Upper lobe of left lung (tissue), 6 donors: Measurements from ENCODE around the gene MMP7. TPM values are rescaled to one million over a fixed set of nuclear protein-coding genes. Genes with fewer than 3 reads are reported as not detected.

Experiments used
- ATAC-seq, 2 donors: fragments of 200-7000 bp; cut with Tn5 transposase; one replicate each; pipeline ENCODE4 v1.9.1; 2022; ENCODE audit warnings: mild to moderate bottlenecking in 2 of 2, moderate library complexity in 2 of 2; ENCODE audit not compliant: low FRiP score in 2 of 2
- DNase-seq, 2 donors: peaks; one replicate each; pipeline ENCODE4 v3.0.0-alpha.2; 2019 to 2020
- H3K27ac ChIP-seq, 4 donors: fragments of 200-600 bp; sonication (generic); one replicate each; pipeline ENCODE4 v1.5.1; 2016 to 2019
- H3K27me3 ChIP-seq, 4 donors: fragments of 200-600 bp; sonication (generic); one replicate each; pipeline ENCODE4 v1.5.1; 2017 to 2019
- H3K36me3 ChIP-seq, 4 donors: fragments of 200-600 bp; sonication (generic); one replicate each; pipeline ENCODE4 v1.5.1; 2016 to 2019
- H3K4me1 ChIP-seq, 4 donors: fragments of 200-600 bp; sonication (generic); one replicate each; pipeline ENCODE4 v1.5.1; 2018 to 2019
- H3K4me3 ChIP-seq, 4 donors: fragments of 200-600 bp; sonication (generic); one replicate each; pipeline ENCODE4 v1.5.1; 2017 to 2019; ENCODE audit warnings: mild to moderate bottlenecking in 2 of 4, moderate library complexity in 1 of 4
- H3K9me3 ChIP-seq, 4 donors: fragments of 200-600 bp; sonication (generic); one replicate each; pipeline ENCODE4 v1.5.1; 2018 to 2019
- CTCF ChIP-seq, 6 experiments: fragments of 450-650 bp in 4 of 6; fragments of 200-600 bp in 2 of 6; sonication (generic) in 2 of 6; IDR thresholded peaks; one replicate each; pipeline ENCODE4 v1.5.1; 2016 to 2019; ENCODE audit warnings: antibody characterized with exemption in 6 of 6
- EP300 ChIP-seq, 4 donors: sonication (generic); formaldehyde crosslinking; IDR thresholded peaks; one replicate each; pipeline ENCODE4 v1.5.1; 2017; ENCODE audit warnings: antibody characterized with exemption in 4 of 4, control low read depth in 2 of 4
- POLR2A ChIP-seq, 4 donors: fragments of 450-650 bp; IDR thresholded peaks; one replicate each; pipeline ENCODE4 v1.5.1; 2016 to 2017; ENCODE audit warnings: antibody characterized with exemption in 4 of 4, mild to moderate bottlenecking in 2 of 4
- POLR2AphosphoS5 ChIP-seq, 2 donors: sonication (generic); formaldehyde crosslinking; IDR thresholded peaks; one replicate each; pipeline ENCODE4 v1.5.1; 2017; ENCODE audit warnings: antibody characterized with exemption in 2 of 2
- WGBS, 2 donors: methylation state at CpG; one replicate each; pipeline ENCODE4 v1.1.5; 2017 to 2018; 5-methylcytosine and 5-hydroxymethylcytosine counted together
- total RNA-seq, 6 donors: library from RNA; depleted of rRNA in 4 of 6; stranded (reverse); fragments of >200 nt in 4 of 6; gene quantifications; one replicate each; pipeline versions ENCODE4 v1.1.0 to v1.2.1, GENCODE V29; 2016 to 2021
- donor health status: DM: no; HTN: no; CAD: no; lungs with moderate emphysema.
- donor health status: DM: no; HTN: yes; CAD: no; lungs with severe emphysema.

The MMP7 gene
- total RNA-seq, 6 donors from 2014 or later, result 2.4 to 66.5 (median 16.2) TPM

DNA sequence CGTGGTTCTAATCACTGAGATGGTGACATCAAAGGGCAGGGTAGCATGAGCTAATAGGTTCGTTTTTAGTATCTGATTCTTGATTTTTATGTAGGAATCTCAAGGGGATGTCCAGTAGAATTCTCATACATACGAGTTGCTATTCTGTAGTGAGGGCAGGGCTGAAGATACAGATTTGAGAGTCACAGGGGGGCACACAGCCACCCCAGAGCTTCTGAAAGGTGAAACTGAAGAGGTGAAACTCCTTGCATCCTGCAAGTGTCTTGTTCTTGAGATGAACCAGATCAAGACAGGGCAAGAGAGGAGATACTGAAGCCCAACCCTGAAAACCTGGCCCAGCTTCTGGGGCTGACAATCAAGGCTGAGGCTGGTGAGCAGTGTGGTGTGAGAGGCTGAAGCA is 42.3 kb downstream of the MMP7 start:
- DNase-seq, result no peak
- Histone ChIP-seq H3K4me3 (no peak overlapping the region), H3K27ac (no peak overlapping the region), H3K9me3 (no peaks in the 10 kb centered on the region), H3K36me3 (no peaks in the 10 kb centered on the region), H3K4me1 (no peaks in the 10 kb centered on the region), H3K27me3 (no peaks in the 10 kb centered on the region)
- TF ChIP-seq POLR2A (IDR thresholded peaks at IDR 0.05) (no peak), EP300 (IDR thresholded peaks at IDR 0.05) (no peak), POLR2AphosphoS5 (IDR thresholded peaks at IDR 0.05) (no peak), CTCF (IDR thresholded peaks at IDR 0.05) (no peak)
- ATAC-seq, result no peak
- WGBS, 2 donors, result 83 to 84% methylated on average over 3 of the region's 3 CpGs

DNA sequence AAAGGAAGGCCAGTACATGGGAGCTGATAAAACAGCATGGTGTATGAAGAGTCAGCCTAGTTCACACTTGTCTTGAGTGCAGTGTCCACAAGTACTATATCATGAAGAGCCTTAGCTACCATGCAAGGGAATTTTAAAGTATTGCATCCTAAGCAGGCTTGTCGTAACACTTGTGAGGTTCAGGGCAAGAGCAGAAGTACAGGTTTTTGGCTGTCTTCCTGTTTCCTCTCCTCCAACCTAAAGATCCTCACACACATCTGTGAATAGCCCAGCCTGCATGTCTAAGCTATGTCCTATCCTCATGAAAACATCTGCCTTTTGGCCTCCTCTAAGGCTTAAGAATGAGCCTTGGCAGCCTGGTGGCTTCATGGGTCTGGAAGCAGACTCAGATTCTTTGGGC is 43.3 kb downstream of the MMP7 start:
- no peak for DNase-seq
- ATAC-seq, result no peak
- no peaks in the 10 kb centered on the region for H3K36me3 ChIP-seq
- H3K4me3 ChIP-seq, result no peak overlapping the region
- H3K27ac ChIP-seq, result no peak overlapping the region
- 0 to 78% methylated on average over 1 of the region's 1 CpG for WGBS, 2 donors
- no peaks in the 10 kb centered on the region for H3K4me1 ChIP-seq
- H3K27me3 ChIP-seq, result no peaks in the 10 kb centered on the region
- TF ChIP-seq CTCF (IDR thresholded peaks at IDR 0.05) (no peak), POLR2AphosphoS5 (IDR thresholded peaks at IDR 0.05) (no peak), EP300 (IDR thresholded peaks at IDR 0.05) (no peak), POLR2A (IDR thresholded peaks at IDR 0.05) (no peak)
- no peaks in the 10 kb centered on the region for H3K9me3 ChIP-seq

- TF ChIP-seq POLR2AphosphoS5 (IDR thresholded peaks at IDR 0.05), result no peak
- TF ChIP-seq POLR2A (IDR thresholded peaks at IDR 0.05), result no peak
- TF ChIP-seq CTCF (IDR thresholded peaks at IDR 0.05), result no peak
- TF ChIP-seq EP300 (IDR thresholded peaks at IDR 0.05), result no peak
- no peaks in the 10 kb centered on the region for H3K27me3 ChIP-seq
- H3K4me3 ChIP-seq, result no peak overlapping the region
- WGBS, 2 donors, result 87 to 96% methylated on average over 2 of the region's 2 CpGs
- H3K27ac ChIP-seq, result no peak overlapping the region
- no peak for ATAC-seq
- H3K4me1 ChIP-seq, result no peaks in the 10 kb centered on the region
- H3K36me3 ChIP-seq, result no peaks in the 10 kb centered on the region
- DNase-seq, result no peak
- no peaks in the 10 kb centered on the region for H3K9me3 ChIP-seq
Observed at GRCh38 chr11:102486584-102486983, 44.0 kb downstream of the MMP7 start.

GRCh38 chr11:102485095-102485722 is 45.3 kb downstream of the MMP7 start:
- Histone ChIP-seq H3K27ac (no peak overlapping the region), H3K27me3 (no peaks in the 10 kb centered on the region), H3K4me1 (no peaks in the 10 kb centered on the region), H3K9me3 (no peaks in the 10 kb centered on the region), H3K4me3 (no peak overlapping the region), H3K36me3 (no peaks in the 10 kb centered on the region)
- ATAC-seq (no peak), DNase-seq (no peak)
- WGBS, 2 donors, result 90% methylated on average over 2 of the region's 2 CpGs
- TF ChIP-seq CTCF (IDR thresholded peaks at IDR 0.05), result no peak
- TF ChIP-seq EP300 (IDR thresholded peaks at IDR 0.05), result no peak
- TF ChIP-seq POLR2AphosphoS5 (IDR thresholded peaks at IDR 0.05), result no peak

- H3K9me3 ChIP-seq, result no peaks in the 10 kb centered on the region
- DNase-seq (no peak), ATAC-seq (no peak)
- no peak overlapping the region for H3K4me3 ChIP-seq
- H3K27ac ChIP-seq, result no peak overlapping the region
- no peaks in the 10 kb centered on the region for H3K36me3 ChIP-seq
- no peaks in the 10 kb centered on the region for H3K27me3 ChIP-seq
- TF ChIP-seq POLR2A (IDR thresholded peaks at IDR 0.05) (no peak), EP300 (IDR thresholded peaks at IDR 0.05) (no peak), CTCF (IDR thresholded peaks at IDR 0.05) (no peak), POLR2AphosphoS5 (IDR thresholded peaks at IDR 0.05) (no peak)
- 43 to 88% methylated on average over 2 to 3 of the region's 3 CpGs for WGBS, 2 donors
- no peaks in the 10 kb centered on the region for H3K4me1 ChIP-seq
Observed at GRCh38 chr11:102482433-102482832, 48.1 kb downstream of the MMP7 start.
